Activated CD4-positive, alpha-beta T cell treated with anti-CD3 and anti-CD28 coated beads for 36 hours (primary cell): ENCODE data around the gene RGS14. TPM values are rescaled to one million over a fixed set of nuclear protein-coding genes. Genes with fewer than 3 reads are reported as not detected.
A peak's percentile ranks its signal among the peaks of the same experiment; 100 is the strongest.

Experiments
- ATAC-seq: fragments of 200-7000 bp; cut with Tn5 transposase; one replicate; pipeline ENCODE4 v1.10.0; 2021; ENCODE audit warnings: mild to moderate bottlenecking, moderate library complexity
- CTCF ChIA-PET: fragments of 350-600 bp; sonication (Branson Sonifier 250); formaldehyde crosslinking; loops from one replicate; lab custom pipeline; 2021; ENCODE audit warnings: antibody characterized with exemption; lab: Charles Lee
- POLR2A ChIA-PET: fragments of 350-600 bp; sonication (Branson Sonifier 250); formaldehyde crosslinking; loops from one replicate; lab custom pipeline; 2021; ENCODE audit warnings: antibody characterized with exemption, inconsistent platforms; lab: Charles Lee
- DNase-seq: peaks from one replicate; pipeline ENCODE4 v3.0.0-alpha.2; 2020
- H3K27ac Mint-ChIP-seq: one replicate; pipeline ENCODE4 v1.8.0; 2021; ENCODE audit warnings: mixed read lengths
- H3K27me3 Mint-ChIP-seq: one replicate; pipeline ENCODE4 v1.8.0; 2021; ENCODE audit warnings: mixed read lengths
- H3K36me3 Mint-ChIP-seq: one replicate; pipeline ENCODE4 v1.8.0; 2021; ENCODE audit warnings: low read depth, mixed read lengths
- H3K4me1 Mint-ChIP-seq: one replicate; pipeline ENCODE4 v1.8.0; 2021; ENCODE audit warnings: mixed read lengths
- H3K4me3 Mint-ChIP-seq: one replicate; pipeline ENCODE4 v1.8.0; 2021; ENCODE audit warnings: mild to moderate bottlenecking, moderate library complexity, mixed read lengths
- H3K9me3 Mint-ChIP-seq: one replicate; pipeline ENCODE4 v1.8.0; 2021; ENCODE audit warnings: low read depth, mixed read lengths
- intact Hi-C, 2 experiments: fragments of 100-400 bp; cut with DNase I in 1 of 2; cut with micrococcal nuclease in 1 of 2; formaldehyde crosslinking; loops; one replicate each; pipeline versions ENCODE4 v1.14.2 to v1.15.1; 2022 to 2024; cut with DNase I, micrococcal nuclease
- total RNA-seq, 2 experiments: library from RNA; stranded (reverse); gene quantifications; one replicate each; pipeline ENCODE4 v1.2.3, GENCODE V29; 2021

The RGS14 gene
- 10 to 100 TPM; 43.8 to 62.0 TPM for total RNA-seq

- intact Hi-C loops = loop anchor here in 1 of 2 experiments (10.0 kb wide), 1 partner anchor 993 kb away; the partner anchor contains the start of genes ARL10 and KIAA1191
- peak; percentile 90 for ATAC-seq
- ChIA-PET CTCF (interaction anchor here (0.9 to 5.7 kb wide), 8 partner anchors 10 to 98 kb away, joined by 3 to 49 read pairs (median 8); no protein-coding TSS in a partner anchor), POLR2A (no interaction called here)
- H3K27ac Mint-ChIP-seq = peak within 1 kb of the TSS; percentile 79
- H3K27me3 Mint-ChIP-seq = no peaks in the 10 kb centered on the region
- H3K36me3 Mint-ChIP-seq = peaks cover 9% of the 10 kb centered on the region
- H3K4me1 Mint-ChIP-seq = peaks cover 68% of the 10 kb centered on the region
- DNase-seq = peak; percentile 74
- peaks cover 3% of the 10 kb centered on the region for H3K9me3 Mint-ChIP-seq
- H3K4me3 Mint-ChIP-seq = peak within 1 kb of the TSS; percentile 82
These were observed at the start of gene RGS14 for GRCh38 chr5:177357459-177358351. Gene RGS14, plus strand, starts transcription at chr5:177357924. Its CDS starts 101 bp downstream, at chr5:177358025.

- ChIA-PET POLR2A (interaction anchor here (1.2 kb wide), 1 partner anchor 10 kb away, joined by 6 read pairs; no protein-coding TSS in a partner anchor), CTCF (interaction anchor here (0.6 to 4.9 kb wide), 26 partner anchors 10 to 662 kb away, joined by 3 to 47 read pairs (median 7); partner anchors contain the start of genes LMAN2, SLC34A1 and TSPAN17)
- intact Hi-C loops = loop anchor here in 1 of 2 experiments (10.0 kb wide), 1 partner anchor 896 kb away; the partner anchor contains the start of gene HNRNPAB
- ATAC-seq (no peak), DNase-seq (no peak)
- peaks cover 50% of the 10 kb centered on the region for H3K4me1 Mint-ChIP-seq
- peaks cover 39% of the 10 kb centered on the region for H3K36me3 Mint-ChIP-seq
- H3K9me3 Mint-ChIP-seq = no peaks in the 10 kb centered on the region
- no peak overlapping the region for H3K4me3 Mint-ChIP-seq
- H3K27ac Mint-ChIP-seq = no peak overlapping the region
- no peaks in the 10 kb centered on the region for H3K27me3 Mint-ChIP-seq
These were observed 49.0 kb upstream of the RGS14 start for GRCh38 chr5:177308740-177309139.

- ChIA-PET POLR2A (interaction anchor here (1.0 to 1.5 kb wide), 2 partner anchors 11 to 145 kb away, joined by 3 to 4 read pairs; no protein-coding TSS in a partner anchor), CTCF (interaction anchor here (0.6 to 4.9 kb wide), 38 partner anchors 9 to 663 kb away, joined by 3 to 47 read pairs (median 4); partner anchors contain the start of genes LMAN2, PDLIM7, SLC34A1 and TSPAN17)
- peak overlapping the region; percentile 25 for H3K27ac Mint-ChIP-seq
- intact Hi-C loops = loop anchor here (5.0 to 10.0 kb wide), 5 partner anchors 75 to 895 kb away; partner anchors contain the start of genes HNRNPAB (in 1 of the 2), PDLIM7 (in 1 of the 2), SLC34A1 (in 1 of the 2) and TMED9 (in 1 of the 2)
- no peaks in the 10 kb centered on the region for H3K27me3 Mint-ChIP-seq
- H3K4me1 Mint-ChIP-seq = peaks cover 51% of the 10 kb centered on the region
- peaks cover 33% of the 10 kb centered on the region for H3K36me3 Mint-ChIP-seq
- peak; percentile 86 for DNase-seq
- no peaks in the 10 kb centered on the region for H3K9me3 Mint-ChIP-seq
- peak overlapping the region; percentile 44 for H3K4me3 Mint-ChIP-seq
- ATAC-seq = peak; percentile 28
These were observed 48.2 kb upstream of the RGS14 start for GRCh38 chr5:177309351-177310191.

GRCh38 chr5:177310332-177310731 is 47.4 kb upstream of the RGS14 start:
- H3K27me3 Mint-ChIP-seq = no peaks in the 10 kb centered on the region
- no peaks in the 10 kb centered on the region for H3K9me3 Mint-ChIP-seq
- H3K4me3 Mint-ChIP-seq = peak overlapping the region; percentile 85
- DNase-seq (no peak), ATAC-seq (no peak)
- intact Hi-C loops = loop anchor here (5.0 to 10.0 kb wide), 4 partner anchors 74 to 663 kb away; partner anchors contain the start of genes PDLIM7 (in 1 of the 2), SLC34A1 (in 1 of the 2), TMED9 (in 1 of the 2) and TSPAN17 (in 1 of the 2)
- no peak overlapping the region for H3K27ac Mint-ChIP-seq
- peaks cover 43% of the 10 kb centered on the region for H3K4me1 Mint-ChIP-seq
- H3K36me3 Mint-ChIP-seq = peaks cover 26% of the 10 kb centered on the region
- POLR2A ChIA-PET = interaction anchor here (1.0 to 1.5 kb wide), 2 partner anchors 12 to 145 kb away, joined by 3 to 4 read pairs; no protein-coding TSS in a partner anchor
- CTCF ChIA-PET = interaction anchor here (0.8 to 4.9 kb wide), 33 partner anchors 8 to 211 kb away, joined by 3 to 47 read pairs (median 5); partner anchors contain the start of genes DOK3, LMAN2, PDLIM7 and SLC34A1

GRCh38 chr5:177310757-177311391 is 46.9 kb upstream of the RGS14 start:
- CTCF ChIA-PET = interaction anchor here (0.8 to 4.9 kb wide), 17 partner anchors 8 to 198 kb away, joined by 3 to 47 read pairs (median 6); partner anchors contain the start of gene DOK3
- POLR2A ChIA-PET = interaction anchor here (1.5 kb wide), 1 partner anchor 12 kb away, joined by 3 read pairs; no protein-coding TSS in a partner anchor
- peak; percentile 49 for DNase-seq
- peaks cover 38% of the 10 kb centered on the region for H3K4me1 Mint-ChIP-seq
- H3K27ac Mint-ChIP-seq = peak overlapping the region; percentile 56
- no peak for ATAC-seq
- peak overlapping the region; percentile 85 for H3K4me3 Mint-ChIP-seq
- H3K36me3 Mint-ChIP-seq = peaks cover 20% of the 10 kb centered on the region
- no peaks in the 10 kb centered on the region for H3K27me3 Mint-ChIP-seq
- intact Hi-C loops = loop anchor here (1.0 to 10.0 kb wide), 5 partner anchors 74 to 664 kb away; partner anchors contain the start of genes FGFR4 (in 1 of the 2), PDLIM7 (in 1 of the 2), SLC34A1 (in 1 of the 2) and TMED9 (in 1 of the 2)
- H3K9me3 Mint-ChIP-seq = no peaks in the 10 kb centered on the region

GRCh38 chr5:177311392-177311722 is 46.4 kb upstream of the RGS14 start:
- Mint-ChIP-seq H3K27me3 (no peaks in the 10 kb centered on the region), H3K4me3 (peak overlapping the region; percentile 85), H3K36me3 (peaks cover 15% of the 10 kb centered on the region), H3K9me3 (no peaks in the 10 kb centered on the region), H3K27ac (no peak overlapping the region), H3K4me1 (peaks cover 33% of the 10 kb centered on the region)
- ChIA-PET CTCF (interaction anchor here (1.1 to 4.9 kb wide), 6 partner anchors 13 to 198 kb away, joined by 3 to 47 read pairs (median 6); no protein-coding TSS in a partner anchor), POLR2A (interaction anchor here (1.3 kb wide), 1 partner anchor 115 kb away, joined by 5 read pairs; the partner anchor contains the start of gene GRK6)
- DNase-seq = no peak
- no peak for ATAC-seq
- intact Hi-C loops = loop anchor here (1.0 to 10.0 kb wide), 5 partner anchors 73 to 664 kb away; partner anchors contain the start of genes FGFR4 (in 1 of the 2), PDLIM7 (in 1 of the 2), SLC34A1 (in 1 of the 2) and TMED9 (in 1 of the 2)

GRCh38 chr5:177311723-177312648 is 45.7 kb upstream of the RGS14 start, which contains the start of gene MXD3:
Gene MXD3, minus strand, starts transcription at chr5:177311898. Its CDS starts 68 bp downstream, at chr5:177311830.
- peak; percentile 99 for DNase-seq
- Mint-ChIP-seq H3K27ac (peak within 1 kb of the TSS; percentile 84), H3K36me3 (peaks cover 9% of the 10 kb centered on the region), H3K27me3 (no peaks in the 10 kb centered on the region), H3K4me3 (peak within 1 kb of the TSS; percentile 85), H3K4me1 (peaks cover 28% of the 10 kb centered on the region), H3K9me3 (no peaks in the 10 kb centered on the region)
- intact Hi-C loops = loop anchor here (1.0 to 10.0 kb wide), 16 partner anchors 9 to 775 kb away; partner anchors contain the start of genes GRK6 (in 2 of the 2), LMAN2 (in 2 of the 2), PDLIM7 (in 2 of the 2) and FGFR4 (in 1 of the 2)
- ATAC-seq = peak; percentile 88
- ChIA-PET POLR2A (interaction anchor here (0.7 to 1.6 kb wide), 6 partner anchors 77 to 197 kb away, joined by 3 to 7 read pairs (median 4); partner anchors contain the start of gene GRK6), CTCF (interaction anchor here (0.6 to 4.9 kb wide), 18 partner anchors 11 to 183 kb away, joined by 3 to 47 read pairs (median 3); no protein-coding TSS in a partner anchor)

GRCh38 chr5:177312649-177313181 is 45.0 kb upstream of the RGS14 start:
- peak overlapping the region; percentile 84 for H3K27ac Mint-ChIP-seq
- peak overlapping the region; percentile 85 for H3K4me3 Mint-ChIP-seq
- peak; percentile 45 for ATAC-seq
- H3K27me3 Mint-ChIP-seq = no peaks in the 10 kb centered on the region
- ChIA-PET CTCF (interaction anchor here (0.6 to 4.9 kb wide), 21 partner anchors 9 to 182 kb away, joined by 3 to 47 read pairs (median 3); partner anchors contain the start of genes PRELID1 and RAB24), POLR2A (interaction anchor here (0.7 to 1.6 kb wide), 8 partner anchors 11 to 842 kb away, joined by 3 to 7 read pairs (median 4); partner anchors contain the start of gene GRK6)
- intact Hi-C loops = loop anchor here (1.0 to 10.0 kb wide), 16 partner anchors 9 to 775 kb away; partner anchors contain the start of genes GRK6 (in 2 of the 2), LMAN2 (in 2 of the 2), PDLIM7 (in 2 of the 2) and NSD1 (in 1 of the 2)
- peaks cover 27% of the 10 kb centered on the region for H3K4me1 Mint-ChIP-seq
- peaks cover 8% of the 10 kb centered on the region for H3K36me3 Mint-ChIP-seq
- H3K9me3 Mint-ChIP-seq = no peaks in the 10 kb centered on the region
- DNase-seq = peak; percentile 81
